A549 (cell line): ENCODE measurements around the gene SLC38A10. TPM values are rescaled to one million over a fixed set of nuclear protein-coding genes. Genes with fewer than 3 reads are reported as not detected.

Source experiments
- ATAC-seq, 2 experiments: fragments of 200-7000 bp in 1 of 2; fragments of >200 bp in 1 of 2; cut with Nextera tagmentation in 1 of 2; cut with Tn5 transposase in 1 of 2; 3 replicates each; pipeline versions ENCODE4 v1.8.0 to v1.9.1; 2018 to 2020; ENCODE audit warnings: mild to moderate bottlenecking in 1 of 2, moderate library complexity in 1 of 2
- CTCF ChIA-PET: fragments of 300-600 bp; sonication (Branson Sonifier 250); formaldehyde crosslinking; extraction: SDS; loops from one replicate; lab custom pipeline; 2021; ENCODE audit warnings: antibody characterized with exemption, inconsistent platforms; lab: Yijun Ruan, JAX
- POLR2A ChIA-PET: fragments of 350-600 bp; formaldehyde crosslinking; extraction: SDS; loops from one replicate; lab custom pipeline; 2021; ENCODE audit warnings: antibody characterized with exemption, inconsistent platforms; lab: Yijun Ruan, JAX
- DNase-seq, 2 experiments: peaks; one replicate each; pipeline versions ENCODE4 v3.0.0 to v3.0.0-alpha.2; 2011 to 2016; ENCODE audit warnings: low read depth in 1 of 2, low spot score in 1 of 2
- FAIRE-seq: peaks from 2 replicates; lab custom pipeline; 2011; peaks lifted over from hg19 to GRCh38; lab: Jason Lieb, UNC
- H3K27ac ChIP-seq, 2 experiments: fragments of >200 bp; sonication (Bioruptor Twin); formaldehyde crosslinking; 3 replicates each; pipeline ENCODE4 v1.5.1; 2016 to 2017
- H3K4me1 ChIP-seq: fragments of >200 bp; sonication (Bioruptor Twin); formaldehyde crosslinking; 3 replicates; pipeline ENCODE4 v1.6.1; 2016
- H3K4me2 ChIP-seq: fragments of >200 bp; sonication (Bioruptor Twin); formaldehyde crosslinking; 3 replicates; pipeline ENCODE4 v1.6.1; 2016
- H3K4me3 ChIP-seq: fragments of >200 bp; sonication (Bioruptor Twin); formaldehyde crosslinking; 3 replicates; pipeline ENCODE4 v1.5.1; 2016
- H3K9me3 ChIP-seq: fragments of >200 bp; sonication (Bioruptor Twin); formaldehyde crosslinking; 3 replicates; pipeline ENCODE4 v1.6.1; 2016
- BHLHE40 ChIP-seq: IDR thresholded peaks from 2 replicates; pipeline ENCODE4 v1.6.1; 2012; ENCODE audit warnings: low read depth, low read length, inconsistent platforms
- CBX2 ChIP-seq: fragments of 200-600 bp; sonication (generic); IDR thresholded peaks from 2 replicates; pipeline ENCODE4 v1.6.1; 2016; ENCODE audit warnings: low read depth, mild to moderate bottlenecking, borderline replicate concordance
- CBX8 ChIP-seq: fragments of 200-600 bp; sonication (generic); IDR thresholded peaks from 2 replicates; pipeline ENCODE4 v1.6.1; 2016
- EHF ChIP-seq: fragments of 250-450 bp; sonication (Bioruptor Pico); IDR thresholded peaks from 2 replicates; pipeline ENCODE4 v1.5.0; 2020; ENCODE audit warnings: mild to moderate bottlenecking
- EP300 ChIP-seq, 2 experiments: fragments of >200 bp; sonication (Bioruptor Twin); formaldehyde crosslinking; IDR thresholded peaks; 2 replicates in 1 of 2; 3 replicates in 1 of 2; pipeline ENCODE4 v1.6.1; 2016 to 2017
- FOXS1 ChIP-seq: fragments of 250-450 bp; sonication (Bioruptor Pico); IDR thresholded peaks from 2 replicates; pipeline ENCODE4 v1.5.0; 2020; ENCODE audit warnings: mild to moderate bottlenecking, moderate library complexity
- HES2 ChIP-seq: fragments of >200 bp; sonication (Bioruptor Twin); formaldehyde crosslinking; IDR thresholded peaks from 2 replicates; pipeline ENCODE4 v1.6.1; 2016
- HOXA7 ChIP-seq: fragments of 250-450 bp; sonication (Bioruptor Pico); IDR thresholded peaks from 2 replicates; pipeline ENCODE4 v1.5.0; 2020; ENCODE audit warnings: mild to moderate bottlenecking, moderate library complexity
- HOXB13 ChIP-seq: fragments of 250-450 bp; sonication (Bioruptor Pico); IDR thresholded peaks from 2 replicates; pipeline ENCODE4 v1.5.0; 2020; ENCODE audit warnings: low read depth, mild to moderate bottlenecking, moderate library complexity
- MAFK ChIP-seq: fragments of 450-650 bp; IDR thresholded peaks from 2 replicates; pipeline ENCODE4 v1.6.1; 2014; ENCODE audit not compliant: partially characterized antibody
- NPAS2 ChIP-seq: fragments of 250-450 bp; sonication (Bioruptor Pico); IDR thresholded peaks from 2 replicates; pipeline ENCODE4 v1.8.0; 2022; ENCODE audit warnings: mild to moderate bottlenecking, moderate library complexity, borderline replicate concordance
- PBX3 ChIP-seq: IDR thresholded peaks from 2 replicates; pipeline ENCODE4 v1.6.1; 2012
- TP53 ChIP-seq: fragments of 250-450 bp; sonication (Bioruptor Pico); IDR thresholded peaks from 2 replicates; pipeline ENCODE4 v1.5.0; 2021; ENCODE audit warnings: mild to moderate bottlenecking, moderate library complexity
- ZSCAN20 ChIP-seq: fragments of 250-450 bp; sonication (Bioruptor Pico); IDR thresholded peaks from 2 replicates; pipeline ENCODE4 v1.8.0; 2022; ENCODE audit warnings: mild to moderate bottlenecking, moderate library complexity
- WGBS: methylation state at CpG from one replicate; pipeline ENCODE4 v1.1.6; 2017; ENCODE audit errors: missing lambda C conversion rate; 5-methylcytosine and 5-hydroxymethylcytosine counted together
- polyA plus RNA-seq, 4 experiments: library from polyadenylated mRNA; depleted of rRNA in 3 of 4; stranded (reverse); fragments of >200 nt; fragmentation: RNase III in 1 of 4; extraction: RNeasy Plus Mini Kit Qiagen cat#74134 plus additional on column Dnase treatment in 1 of 4; gene quantifications; 2 replicates in 3 of 4; 3 replicates in 1 of 4; pipeline ENCODE4 v1.2.3, GENCODE V29; 2011 to 2017
- TF ChIP-seq, protein P1 (sequence below): fragments of 150-350 bp; IDR thresholded peaks from 2 replicates; pipeline ENCODE4 v1.6.1; 2014; ENCODE audit warnings: low read depth, mild to moderate bottlenecking, low read length

SLC38A10 gene
- polyA plus RNA-seq, 2 of the 4 experiments (the other 2 are of a cell fraction) = 35.8 to 67.4 TPM

DNA sequence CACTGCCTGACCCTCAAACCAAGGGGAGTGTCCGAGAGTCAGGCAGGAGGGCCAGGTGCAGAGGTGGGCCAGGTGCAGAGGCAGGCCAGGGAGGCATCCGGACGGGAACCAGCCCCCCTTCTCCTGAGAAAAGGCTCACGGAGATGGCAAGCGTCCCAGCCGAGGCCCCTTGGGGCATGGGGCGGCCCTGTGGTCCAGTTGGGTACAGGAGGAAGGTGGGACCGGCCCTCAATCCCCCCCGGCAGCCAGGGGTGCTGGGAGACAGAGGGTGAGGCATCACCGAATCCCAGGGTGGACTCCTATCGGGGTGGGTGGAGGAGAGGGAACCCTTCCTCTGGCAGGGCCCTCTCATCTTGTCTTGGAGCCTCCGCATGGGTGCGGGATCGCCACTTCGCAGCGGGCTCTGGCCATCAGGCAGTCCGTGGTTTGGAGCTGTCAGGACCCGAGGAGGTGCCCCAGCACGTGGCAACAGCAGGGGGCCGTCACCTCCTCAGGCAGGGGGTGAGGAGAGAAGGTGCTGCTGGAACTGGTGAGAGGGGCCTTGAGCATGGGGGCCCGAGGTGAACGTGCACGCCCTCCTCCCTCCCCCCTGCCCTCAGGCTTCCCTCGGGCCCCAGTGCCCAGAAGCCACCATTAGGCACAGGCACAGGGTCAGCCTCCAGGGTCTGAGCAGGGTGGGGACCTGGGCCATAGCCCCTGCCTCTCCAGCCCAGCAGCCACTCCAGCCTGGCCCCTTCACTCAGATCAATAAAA, 38.7 kb upstream of the SLC38A10 start:
- Histone ChIP-seq H3K4me2 (no peak overlapping the region), H3K4me3 (no peak overlapping the region), H3K9me3 (no peaks in the 10 kb centered on the region), H3K4me1 (peaks cover 71% of the 10 kb centered on the region), H3K27ac (peak overlapping the region in 1 of 2 experiments; percentile 64; a peak in 3 of 6 replicates)
- POLR2A ChIA-PET = no interaction called here
- DNase-seq (no peak), FAIRE-seq (no peak), ATAC-seq (no peak)
- 84% methylated on average over 19 of the region's 24 CpGs for WGBS
- CTCF ChIA-PET = interaction anchor here (1.1 to 4.3 kb wide), 7 partner anchors 9 to 267 kb away, joined by 3 to 23 read pairs (median 7); no protein-coding TSS in a partner anchor
- no peak for TF ChIP-seq HES2
- no peak for TF ChIP-seq BHLHE40
- TF ChIP-seq CBX2 = no peak
- no peak for TF ChIP-seq EHF
- TF ChIP-seq, protein P1, sequence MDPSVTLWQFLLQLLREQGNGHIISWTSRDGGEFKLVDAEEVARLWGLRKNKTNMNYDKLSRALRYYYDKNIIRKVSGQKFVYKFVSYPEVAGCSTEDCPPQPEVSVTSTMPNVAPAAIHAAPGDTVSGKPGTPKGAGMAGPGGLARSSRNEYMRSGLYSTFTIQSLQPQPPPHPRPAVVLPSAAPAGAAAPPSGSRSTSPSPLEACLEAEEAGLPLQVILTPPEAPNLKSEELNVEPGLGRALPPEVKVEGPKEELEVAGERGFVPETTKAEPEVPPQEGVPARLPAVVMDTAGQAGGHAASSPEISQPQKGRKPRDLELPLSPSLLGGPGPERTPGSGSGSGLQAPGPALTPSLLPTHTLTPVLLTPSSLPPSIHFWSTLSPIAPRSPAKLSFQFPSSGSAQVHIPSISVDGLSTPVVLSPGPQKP = no peak
- TF ChIP-seq TP53 (CRISPR knock-in tag) = no peak
- no peak for TF ChIP-seq PBX3
- TF ChIP-seq, all 56 proteins: peak for 0

DNA sequence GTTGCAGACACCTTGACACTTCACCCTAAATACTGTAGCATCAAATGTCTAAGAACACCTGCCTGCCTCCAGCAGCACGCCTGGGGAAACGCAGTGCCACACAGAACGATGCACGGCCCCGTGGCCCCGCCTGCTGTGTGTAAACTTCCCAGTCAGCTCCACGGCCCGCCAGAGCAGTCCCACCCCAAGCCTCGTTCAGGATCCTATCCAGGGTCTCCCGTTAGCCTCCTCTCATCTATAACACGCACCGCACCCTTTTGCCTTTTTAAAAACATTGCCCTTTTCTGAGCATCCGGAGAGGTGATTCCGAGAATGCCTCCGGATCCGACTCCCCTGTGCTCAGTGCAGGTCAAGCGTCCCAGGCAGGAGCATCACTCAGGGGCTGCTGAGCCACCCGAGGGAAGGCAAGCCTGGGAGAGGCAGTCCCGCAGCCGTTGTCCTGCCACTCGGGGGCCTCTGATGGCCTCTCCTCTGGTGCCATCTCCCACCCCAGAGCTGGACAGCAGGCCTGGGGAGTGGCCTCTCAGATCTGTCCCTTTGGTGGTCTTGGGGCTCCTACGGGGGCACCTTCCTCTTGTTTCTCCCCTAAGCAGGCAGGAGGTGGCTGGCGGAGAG, 37.9 kb upstream of the SLC38A10 start:
- POLR2A ChIA-PET = no interaction called here
- Histone ChIP-seq H3K4me3 (no peak overlapping the region), H3K27ac (peak overlapping the region in 1 of 2 experiments; percentile 64; a peak in 2 of 6 replicates), H3K4me1 (peaks cover 71% of the 10 kb centered on the region), H3K4me2 (no peak overlapping the region), H3K9me3 (no peaks in the 10 kb centered on the region)
- 73% methylated on average over 23 of the region's 23 CpGs for WGBS
- no peak for FAIRE-seq
- CTCF ChIA-PET = interaction anchor here (1.5 kb wide), 1 partner anchor 23 kb away, joined by 5 read pairs; no protein-coding TSS in a partner anchor
- no peak for DNase-seq
- no peak for ATAC-seq
- TF ChIP-seq EP300 (IDR thresholded peaks at IDR 0.05) (no peak), CBX8 (no peak), FOXS1 (CRISPR knock-in tag) (no peak), MAFK (no peak)

DNA sequence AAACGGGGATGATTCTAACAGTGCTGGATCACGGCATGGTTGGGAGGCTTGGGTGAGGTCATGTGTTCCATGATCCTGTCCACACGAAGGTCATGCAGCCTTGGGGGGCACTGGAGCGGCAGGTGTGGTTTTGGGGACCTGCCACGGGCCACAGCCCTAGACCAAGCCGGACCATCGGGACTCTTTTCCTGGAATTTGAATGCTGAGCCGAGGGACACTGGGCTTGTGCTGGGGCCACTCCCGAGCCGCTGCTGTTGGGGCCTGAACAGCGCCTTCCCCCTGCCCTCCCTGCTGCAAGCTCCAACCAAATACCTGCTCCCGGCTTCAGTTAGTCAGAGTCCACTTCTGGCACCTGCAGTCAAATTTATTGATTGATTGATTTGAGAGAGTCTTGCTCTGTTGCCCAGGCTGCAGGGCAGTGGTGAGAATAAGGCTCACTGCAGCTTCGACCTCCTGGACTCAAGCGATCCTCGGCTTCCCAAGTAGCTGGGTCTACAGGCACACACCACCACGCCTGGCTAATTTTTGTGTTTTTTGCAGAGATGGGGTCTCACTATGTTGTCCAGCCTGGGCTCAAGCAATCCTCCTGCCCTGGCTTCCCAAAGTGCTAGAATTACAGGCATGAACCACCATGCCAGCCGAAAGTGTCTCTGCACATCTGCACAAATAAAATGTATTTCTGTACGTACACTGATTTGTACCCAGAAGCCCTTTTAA, 37.2 kb upstream of the SLC38A10 start:
- TF ChIP-seq CBX2 (no peak), NPAS2 (CRISPR knock-in tag) (no peak), ZSCAN20 (CRISPR knock-in tag) (no peak), HOXB13 (CRISPR knock-in tag) (no peak), HES2 (no peak), HOXA7 (CRISPR knock-in tag) (no peak)
- Histone ChIP-seq H3K4me1 (peaks cover 66% of the 10 kb centered on the region), H3K27ac (peak overlapping the region in 1 of 2 experiments; percentile 94; a peak in 2 of 6 replicates), H3K9me3 (no peaks in the 10 kb centered on the region), H3K4me3 (no peak overlapping the region), H3K4me2 (no peak overlapping the region)
- ATAC-seq (no peak), FAIRE-seq (peak; percentile 74), DNase-seq (no peak)
- ChIA-PET POLR2A (no interaction called here), CTCF (interaction anchor here (1.5 to 4.9 kb wide), 5 partner anchors 8 to 152 kb away, joined by 4 to 30 read pairs (median 5); no protein-coding TSS in a partner anchor)
- 87% methylated on average over 18 of the region's 18 CpGs for WGBS
